AG10803 (cell line): ENCODE results near the gene ASMT.

Experiments
- DNase-seq: peaks from one replicate; pipeline ENCODE4 v3.0.0; 2010; ENCODE audit warnings: low read depth
- H3K4me3 ChIP-seq: 2 replicates; pipeline ENCODE4 v1.5.1; 2011; ENCODE audit warnings: mild to moderate bottlenecking, low read length, control low read depth
- TF ChIP-seq, protein P1 (sequence below): conservative IDR thresholded peaks from 2 replicates; pipeline ENCODE4 v1.5.1; 2011; ENCODE audit warnings: mild to moderate bottlenecking, low read length, control low read depth, inconsistent platforms

ASMT gene

DNA sequence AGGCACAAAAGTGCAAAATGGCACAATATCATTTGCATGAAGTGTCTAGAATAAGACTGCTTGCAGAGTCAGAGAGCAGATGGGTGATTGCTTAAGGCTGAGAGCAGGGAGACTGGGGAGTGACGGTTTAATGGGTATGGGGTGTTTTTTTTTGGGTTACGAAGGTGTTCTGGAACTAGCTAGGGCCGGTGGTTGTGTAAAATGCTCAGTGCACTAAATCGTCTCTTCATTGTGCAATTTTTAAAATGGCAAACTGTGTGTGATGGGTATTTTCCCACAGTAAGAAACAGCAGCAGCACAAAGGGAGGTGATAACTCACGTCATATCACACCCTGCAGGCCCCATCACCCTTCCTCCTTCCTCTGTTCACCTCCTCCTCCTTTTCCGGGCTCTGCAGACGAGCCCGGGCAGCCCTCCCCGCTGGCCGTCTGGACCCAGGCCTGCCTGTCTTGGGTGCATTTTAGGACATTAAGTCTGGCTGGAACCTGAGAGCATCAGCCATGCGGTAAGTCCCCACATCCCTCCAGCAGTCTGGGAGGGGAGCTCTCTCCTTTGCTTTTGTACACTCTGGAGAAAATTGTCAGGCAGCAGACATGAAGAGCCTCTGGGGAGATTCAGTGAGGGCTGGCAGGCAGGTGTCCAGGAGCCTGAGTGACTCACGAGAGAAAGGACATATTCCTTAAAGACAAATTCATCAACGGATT lies 42.7 kb downstream of the ASMT start:
- TF ChIP-seq, protein P1, sequence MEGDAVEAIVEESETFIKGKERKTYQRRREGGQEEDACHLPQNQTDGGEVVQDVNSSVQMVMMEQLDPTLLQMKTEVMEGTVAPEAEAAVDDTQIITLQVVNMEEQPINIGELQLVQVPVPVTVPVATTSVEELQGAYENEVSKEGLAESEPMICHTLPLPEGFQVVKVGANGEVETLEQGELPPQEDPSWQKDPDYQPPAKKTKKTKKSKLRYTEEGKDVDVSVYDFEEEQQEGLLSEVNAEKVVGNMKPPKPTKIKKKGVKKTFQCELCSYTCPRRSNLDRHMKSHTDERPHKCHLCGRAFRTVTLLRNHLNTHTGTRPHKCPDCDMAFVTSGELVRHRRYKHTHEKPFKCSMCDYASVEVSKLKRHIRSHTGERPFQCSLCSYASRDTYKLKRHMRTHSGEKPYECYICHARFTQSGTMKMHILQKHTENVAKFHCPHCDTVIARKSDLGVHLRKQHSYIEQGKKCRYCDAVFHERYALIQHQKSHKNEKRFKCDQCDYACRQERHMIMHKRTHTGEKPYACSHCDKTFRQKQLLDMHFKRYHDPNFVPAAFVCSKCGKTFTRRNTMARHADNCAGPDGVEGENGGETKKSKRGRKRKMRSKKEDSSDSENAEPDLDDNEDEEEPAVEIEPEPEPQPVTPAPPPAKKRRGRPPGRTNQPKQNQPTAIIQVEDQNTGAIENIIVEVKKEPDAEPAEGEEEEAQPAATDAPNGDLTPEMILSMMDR = no peak
- H3K4me3 ChIP-seq = no peak overlapping the region
- peak; percentile 35 for DNase-seq

DNA sequence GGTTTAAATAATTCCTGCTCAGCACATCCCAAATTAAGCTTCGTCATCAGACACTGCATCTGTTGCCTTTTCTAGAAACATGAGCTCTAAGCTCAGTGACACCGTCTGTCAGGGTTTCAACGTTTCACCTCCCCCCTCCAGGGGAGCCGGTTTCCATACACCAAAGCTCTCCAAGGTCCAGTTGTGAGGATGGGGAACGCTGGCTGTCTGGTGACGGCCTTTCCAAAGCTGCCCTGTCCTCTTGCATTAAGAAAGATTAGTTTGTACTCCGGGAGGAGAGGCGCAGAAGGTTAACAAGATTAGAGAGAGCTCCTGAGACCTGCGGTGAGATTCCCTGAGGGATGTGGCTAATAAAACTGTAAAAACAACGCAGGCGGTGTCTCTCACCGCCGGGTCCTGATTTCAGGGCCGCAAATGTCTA lies 43.2 kb downstream of the ASMT start:
- TF ChIP-seq, protein P1 = no peak
- no peak for DNase-seq
- H3K4me3 ChIP-seq = no peak overlapping the region

DNA sequence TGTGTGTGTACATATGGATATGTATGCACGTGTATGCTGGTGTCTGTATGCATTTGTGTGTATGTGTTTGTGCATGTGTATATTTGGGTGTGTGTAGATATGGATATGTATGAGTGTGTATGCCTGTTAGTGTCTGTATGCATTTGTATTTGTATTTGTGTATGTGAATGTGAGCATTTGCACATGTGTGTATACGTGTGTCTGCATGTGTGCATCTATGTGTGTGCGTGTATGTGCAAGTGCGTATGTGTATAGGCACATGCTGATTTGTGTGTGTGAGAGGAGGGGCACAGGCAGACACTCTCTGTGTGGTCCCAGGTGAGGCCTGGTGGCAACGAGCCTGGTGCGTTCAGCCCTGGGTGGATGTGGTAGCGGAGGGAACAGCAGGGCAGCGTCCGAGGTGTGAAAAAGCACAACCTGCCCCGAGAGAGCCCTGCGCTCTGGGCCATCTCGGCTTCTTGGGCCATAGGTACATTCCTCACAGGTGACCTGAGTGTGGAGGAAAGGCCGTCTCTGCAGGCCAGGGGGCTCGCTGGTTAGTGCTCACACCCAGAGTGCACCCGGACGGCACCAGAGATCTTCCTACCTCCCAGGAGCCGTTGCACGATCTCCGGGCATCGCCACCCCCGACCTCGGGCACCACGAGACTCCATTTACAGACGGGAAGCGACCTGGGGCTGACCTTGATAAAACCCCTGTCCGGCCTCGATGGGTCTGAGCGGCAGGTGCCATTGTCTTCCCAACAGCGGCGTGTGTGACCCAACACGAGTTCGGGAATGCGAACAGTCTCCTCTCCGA lies 45.0 kb downstream of the ASMT start:
- TF ChIP-seq, protein P1 = no peak
- no peak for DNase-seq
- H3K4me3 ChIP-seq = no peak overlapping the region

DNA sequence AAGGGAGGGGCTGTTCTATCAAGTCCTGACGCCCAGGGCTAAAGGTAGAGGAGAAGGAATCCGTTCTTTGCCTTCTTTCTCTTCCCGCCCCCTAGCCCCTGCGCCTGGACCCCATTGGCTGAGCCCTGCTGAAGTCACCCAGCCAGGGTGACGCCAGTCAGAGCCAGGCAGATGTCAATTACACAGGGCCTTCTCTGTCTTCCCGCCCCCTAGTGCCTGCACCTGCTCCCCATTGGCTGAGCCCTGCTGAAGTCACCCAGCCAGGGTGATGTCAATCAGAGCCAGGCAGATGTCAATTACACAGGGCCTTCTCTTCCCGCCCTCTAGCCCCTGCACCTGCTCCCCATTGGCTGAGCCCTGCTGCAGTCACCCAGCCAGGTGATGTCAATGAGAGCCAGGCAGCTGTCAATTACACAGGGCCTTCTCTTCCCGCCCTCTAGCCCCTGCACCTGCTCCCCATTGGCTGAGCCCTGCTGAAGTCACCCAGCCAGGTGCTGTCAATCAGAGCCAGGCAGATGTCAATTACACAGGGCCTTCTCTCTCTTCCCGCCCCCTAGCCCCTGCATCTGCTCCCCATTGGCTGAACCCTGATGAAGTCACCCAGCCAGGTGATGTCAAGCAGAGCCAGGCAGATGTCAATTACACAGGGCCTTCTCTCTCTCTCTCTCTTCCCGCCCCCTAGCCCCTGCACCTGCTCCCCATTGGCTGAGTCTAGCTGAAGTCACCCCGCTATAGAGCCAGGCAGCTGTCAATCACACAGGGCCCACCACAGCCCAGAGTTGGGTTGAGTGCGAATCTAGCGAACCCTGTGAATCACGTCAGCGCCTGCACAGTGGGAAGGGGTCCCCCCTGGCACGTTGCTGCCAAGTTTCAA lies 46.4 kb downstream of the ASMT start:
- H3K4me3 ChIP-seq = no peak overlapping the region
- TF ChIP-seq, protein P1 = no peak
- no peak for DNase-seq

DNA sequence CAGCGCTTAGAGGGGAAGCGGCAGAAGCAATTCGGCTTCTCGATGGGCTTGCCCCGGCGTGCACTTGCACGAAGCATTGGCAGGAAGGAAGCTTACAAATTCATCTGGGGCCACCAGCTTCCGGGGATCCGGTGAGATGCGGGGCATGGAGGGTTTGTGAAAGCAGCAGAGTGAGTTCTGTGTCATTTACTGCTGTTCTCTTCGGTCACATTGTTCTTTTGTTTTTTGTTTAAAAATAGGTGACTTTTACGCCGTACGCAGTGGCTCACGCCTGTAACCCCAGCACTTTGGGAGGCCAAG lies 47.0 kb downstream of the ASMT start:
- TF ChIP-seq, protein P1 = no peak

DNA sequence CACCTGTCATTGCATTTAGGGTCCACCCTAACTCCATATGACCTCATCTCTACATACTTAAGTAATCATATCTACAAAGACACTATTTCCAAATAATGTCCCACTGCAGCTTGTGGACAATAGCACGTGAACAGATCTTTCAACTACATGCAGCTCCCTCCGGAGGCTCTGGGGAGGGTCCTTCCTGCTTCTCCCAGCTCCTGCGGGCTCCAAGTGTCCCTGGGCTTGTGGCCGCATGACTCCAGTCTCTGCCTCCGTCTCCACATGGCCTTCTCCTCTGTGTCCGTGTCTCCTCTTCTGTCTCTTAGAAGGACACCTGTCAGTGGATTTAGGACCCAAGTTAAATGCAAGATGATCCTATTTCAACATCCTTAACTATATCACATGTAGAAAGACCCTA lies 52.7 kb downstream of the ASMT start:
- DNase-seq = no peak
- TF ChIP-seq, protein P1 = no peak

More for the DNA sequence above, 47.0 kb downstream of the ASMT start:
- H3K4me3 ChIP-seq = no peak overlapping the region
- DNase-seq = no peak

More for the DNA sequence above, 52.7 kb downstream of the ASMT start:
- H3K4me3 ChIP-seq = no peak overlapping the region
